ENCODE data around the gene LSM5.
"Not testable (repeated sequence)": the region's sequence is repeated elsewhere in the genome, so short reads cannot be mapped to it uniquely, and the experiment has no call there.

LSM5 gene

DNA sequence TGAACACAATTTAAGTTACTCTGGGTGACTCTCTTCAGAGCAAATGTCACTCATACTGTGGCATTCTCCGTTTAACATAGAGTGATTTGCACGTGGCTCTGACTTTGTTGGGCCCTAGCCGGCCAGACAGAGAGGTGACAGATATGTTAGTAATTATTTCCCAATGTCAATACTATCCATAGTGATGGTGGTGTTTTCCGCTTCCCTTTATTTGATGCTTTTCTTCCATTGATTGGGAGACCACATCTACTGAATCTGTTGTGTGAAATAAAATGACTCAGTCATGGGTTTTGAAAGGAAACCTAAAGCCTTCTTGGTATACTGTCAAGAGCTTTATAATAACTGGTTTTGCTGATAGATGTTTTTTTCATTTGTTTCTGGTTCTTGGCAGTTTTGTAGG, 12.5 kb upstream of the LSM5 start:
- DNase-seq = peak; percentile 44 to 64 (median 49)

DNA sequence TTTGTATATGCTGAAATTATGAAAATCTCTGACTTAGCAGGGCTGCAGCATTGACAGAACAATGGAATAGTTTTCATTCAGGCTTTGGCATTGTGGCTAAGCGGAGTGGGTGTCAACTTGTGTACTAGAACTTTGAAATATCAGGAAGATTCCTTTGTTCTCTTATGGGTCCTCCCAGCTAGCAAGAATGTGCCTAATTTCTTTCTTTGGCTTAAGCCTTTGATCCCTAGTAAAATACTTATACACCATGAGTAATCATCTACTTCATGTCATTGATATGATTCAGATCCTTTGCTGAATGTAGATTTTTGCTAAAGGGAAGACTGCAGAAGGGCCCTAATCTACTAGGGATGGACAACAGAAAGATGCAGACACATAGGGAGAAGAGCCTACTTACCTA, 11.3 kb upstream of the LSM5 start:
- DNase-seq = peak; percentile 8 to 53 (median 47)

DNA sequence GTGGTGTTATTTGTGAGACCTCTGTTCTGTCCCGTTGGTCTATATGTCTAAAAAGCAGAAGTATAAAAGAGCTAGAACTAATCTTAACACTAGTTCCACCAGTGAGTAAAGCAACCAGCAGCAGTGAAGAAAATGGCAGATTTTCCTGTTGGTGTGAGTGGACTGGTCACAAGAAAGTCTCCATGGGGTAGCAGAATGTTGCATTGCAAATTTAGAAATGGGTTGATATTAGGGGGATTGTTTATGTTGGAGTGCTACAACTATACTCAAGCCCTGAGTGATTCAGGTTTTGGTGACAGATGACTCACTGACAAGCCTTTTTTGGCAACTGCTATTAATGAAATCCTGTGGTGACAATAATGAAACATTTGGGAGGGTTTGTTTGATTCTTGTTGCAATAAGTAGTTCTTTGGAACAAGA, 10.8 kb upstream of the LSM5 start:
- DNase-seq = peak; percentile 54 to 83 (median 82)

DNA sequence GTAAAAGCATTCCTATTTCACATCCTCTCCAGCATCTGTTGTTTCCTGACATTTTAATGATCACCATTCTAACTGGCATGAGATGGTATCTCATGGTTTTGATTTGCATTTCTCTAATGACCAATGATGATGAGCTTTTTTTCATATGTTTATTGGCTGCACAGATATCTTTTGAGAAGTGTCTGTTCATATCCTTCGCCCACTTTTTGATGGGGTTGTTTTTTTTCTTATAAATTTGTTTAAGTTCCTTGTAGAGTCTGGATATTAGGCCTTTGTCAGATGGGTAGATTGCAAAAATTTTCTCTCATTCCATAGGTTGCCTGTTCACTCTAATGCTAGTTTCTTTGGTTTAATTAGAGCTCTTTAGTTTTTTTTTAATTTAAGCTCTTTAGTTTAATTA, 10.0 kb upstream of the LSM5 start:
- not testable (repeated sequence) for DNase-seq

DNA sequence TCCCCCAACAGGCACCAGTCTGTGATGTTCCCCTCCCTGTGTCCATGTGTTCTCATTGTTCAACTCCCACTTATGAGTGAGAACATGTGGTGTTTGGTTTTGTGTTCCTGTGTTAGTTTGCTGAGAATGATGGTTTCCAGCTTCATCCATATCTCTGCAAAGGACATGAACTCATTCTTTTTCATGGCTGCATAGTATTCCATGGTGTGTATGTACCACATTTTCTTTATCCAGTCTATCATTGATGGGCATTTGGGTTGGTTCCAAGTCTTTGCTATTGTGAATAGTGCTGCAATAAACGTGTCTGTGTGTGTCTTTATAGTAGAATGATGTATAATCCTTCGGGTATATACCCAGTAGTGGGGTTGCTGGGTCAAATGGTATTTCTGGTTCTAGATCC, 9.6 kb upstream of the LSM5 start:
- DNase-seq = not testable (repeated sequence)

DNA sequence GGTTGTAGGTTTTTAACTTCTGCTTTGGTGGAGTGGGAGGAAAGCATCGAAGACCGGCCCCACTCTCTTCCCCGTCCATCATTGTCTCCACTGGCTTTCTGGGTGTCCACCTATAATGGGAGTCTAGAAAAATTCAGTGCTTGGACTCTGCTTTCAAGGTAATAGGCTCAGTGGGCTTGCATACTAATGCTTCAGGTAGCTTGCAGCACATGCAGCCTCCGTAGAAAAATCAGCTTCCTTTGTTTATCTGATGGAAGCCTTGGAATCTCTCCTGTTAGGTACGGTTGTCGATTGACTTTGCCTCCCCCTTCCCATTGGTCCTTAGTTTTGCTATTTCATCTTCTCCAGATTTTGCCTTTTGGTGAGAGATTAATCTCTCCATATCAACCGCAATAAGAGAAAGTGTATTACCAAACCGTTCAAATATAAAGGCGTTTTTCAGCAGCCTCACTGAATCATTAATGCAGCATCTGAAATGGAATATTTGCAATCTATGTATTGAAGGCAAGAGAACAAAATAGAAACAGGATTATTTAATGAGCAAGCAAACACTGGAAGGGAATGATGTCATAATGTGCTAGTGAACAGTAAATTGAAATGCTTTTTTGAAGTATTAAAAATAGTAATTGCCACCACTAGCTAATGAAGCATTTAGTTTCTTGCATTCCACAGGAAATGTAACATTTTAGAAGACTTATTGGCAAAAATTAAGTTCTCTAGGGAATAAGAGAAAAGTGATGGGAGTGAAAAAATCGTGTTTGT, 6.1 kb upstream of the LSM5 start:
- DNase-seq = no peak

DNA sequence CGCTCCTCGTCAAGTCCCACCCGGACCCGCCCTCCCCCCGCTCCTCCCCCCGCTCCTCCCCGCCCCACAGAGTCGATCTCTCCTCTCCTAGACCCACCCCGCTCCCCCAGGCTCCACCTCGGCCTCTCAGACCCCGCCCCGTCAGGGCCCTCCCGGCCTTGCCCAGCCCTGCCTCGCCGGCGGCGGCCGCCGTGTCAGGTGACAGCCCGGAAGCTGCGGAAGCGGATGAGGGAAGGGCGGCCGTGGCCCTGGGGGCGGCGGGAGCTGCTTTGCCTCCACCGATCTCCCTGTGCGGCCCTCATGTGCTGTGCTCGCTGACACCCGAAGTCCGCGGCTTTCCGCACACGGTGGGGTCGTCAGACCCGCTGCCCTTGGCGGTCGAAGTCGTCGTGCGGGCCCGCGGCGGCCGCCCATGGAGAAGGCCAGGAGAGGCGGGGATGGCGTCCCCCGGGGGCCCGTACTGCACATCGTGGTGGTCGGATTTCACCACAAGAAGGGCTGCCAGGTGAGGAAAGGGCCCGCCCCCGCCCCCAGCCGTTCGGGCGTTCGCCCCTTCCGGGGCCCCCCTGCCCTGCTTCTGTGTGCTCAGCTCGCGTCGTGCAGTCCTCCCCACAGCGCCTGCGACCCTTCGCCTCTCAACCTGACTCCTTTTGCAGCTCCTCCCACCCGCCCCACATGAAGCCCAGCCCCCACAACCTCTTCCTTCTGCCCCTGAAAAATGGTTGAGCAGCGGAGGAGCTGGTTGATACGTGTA, 5.3 kb upstream of the LSM5 start, which contains the start of gene AVL9:
AVL9 (plus strand) TSS at position 192 of the 754 bp plus-strand sequence; CDS start at position 413, 221 bp downstream.
- DNase-seq = peak; percentile 96 to 99 (median 98)

DNA sequence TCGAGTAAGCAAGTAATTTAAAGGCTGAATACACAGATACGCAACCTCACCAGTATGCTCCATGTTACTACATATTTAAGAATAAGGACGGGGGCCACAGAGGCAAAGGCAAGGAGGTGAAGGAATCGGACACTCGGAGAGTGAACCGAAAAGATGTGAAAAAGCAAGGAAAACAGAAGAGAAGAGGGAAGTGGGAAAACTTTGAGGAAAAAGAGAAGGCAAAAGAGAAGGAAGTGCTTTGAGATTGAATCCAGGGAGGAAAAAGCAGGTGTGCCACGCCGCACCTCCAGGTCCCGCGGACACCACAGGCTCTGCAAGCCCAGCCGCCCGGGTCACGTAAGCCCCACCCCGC, 4.7 kb upstream of the LSM5 start:
- DNase-seq = no peak

DNA sequence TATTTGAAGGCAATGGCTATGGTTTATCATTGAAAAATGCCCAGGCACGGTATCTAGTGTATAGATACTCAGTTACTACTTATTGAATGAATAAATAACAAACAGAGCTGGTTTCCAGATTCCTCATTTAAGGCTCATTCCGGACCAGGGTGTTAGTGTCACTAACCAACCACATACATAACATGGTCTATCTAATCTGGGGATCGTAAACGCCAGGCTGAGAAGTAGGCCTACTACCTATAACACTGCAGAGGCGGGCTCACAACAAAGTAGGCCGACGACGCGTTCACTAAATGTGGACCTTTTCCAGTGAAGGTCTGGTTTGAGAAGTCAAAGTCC, 423 bp downstream of the LSM5 start:
- no peak for DNase-seq

DNA sequence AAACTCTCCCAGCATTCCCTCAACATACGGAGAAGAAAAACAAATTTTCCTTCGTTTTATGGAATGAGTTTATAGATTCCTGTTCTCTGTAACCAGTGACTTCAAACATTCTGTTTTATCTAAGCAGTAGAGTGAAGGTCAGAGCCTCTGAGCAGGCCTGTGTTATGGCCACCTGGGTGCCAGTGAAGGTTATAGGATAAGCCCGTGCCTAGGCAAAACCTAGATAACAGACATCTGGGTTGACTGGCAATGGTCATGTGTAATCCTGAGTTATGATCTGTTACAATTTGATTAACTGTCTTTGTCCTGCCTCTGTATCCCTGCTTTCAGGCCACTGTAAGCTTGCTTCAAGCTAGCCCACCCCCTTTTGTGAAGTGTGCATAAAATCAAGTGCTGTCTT, 8.3 kb downstream of the LSM5 start:
- DNase-seq = no peak

DNA sequence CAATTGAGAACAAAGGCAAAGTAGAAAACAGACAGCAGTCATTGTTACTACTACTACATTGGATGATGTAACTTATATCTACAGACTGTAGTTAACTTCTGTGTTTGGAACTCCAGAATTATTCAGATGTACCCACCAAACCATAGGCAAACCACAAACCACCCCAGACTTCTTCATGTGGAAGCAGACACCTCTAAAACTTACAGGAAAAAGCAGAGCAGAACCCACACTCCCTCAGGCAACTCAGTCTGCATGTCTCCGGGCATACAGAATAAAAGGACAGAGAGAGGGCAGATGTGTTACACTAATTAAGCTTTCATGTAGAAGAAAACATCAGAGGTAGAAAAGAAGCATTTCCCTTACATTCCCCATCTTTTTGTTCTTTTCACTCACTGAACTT, 9.0 kb downstream of the LSM5 start:
- DNase-seq = no peak

DNA sequence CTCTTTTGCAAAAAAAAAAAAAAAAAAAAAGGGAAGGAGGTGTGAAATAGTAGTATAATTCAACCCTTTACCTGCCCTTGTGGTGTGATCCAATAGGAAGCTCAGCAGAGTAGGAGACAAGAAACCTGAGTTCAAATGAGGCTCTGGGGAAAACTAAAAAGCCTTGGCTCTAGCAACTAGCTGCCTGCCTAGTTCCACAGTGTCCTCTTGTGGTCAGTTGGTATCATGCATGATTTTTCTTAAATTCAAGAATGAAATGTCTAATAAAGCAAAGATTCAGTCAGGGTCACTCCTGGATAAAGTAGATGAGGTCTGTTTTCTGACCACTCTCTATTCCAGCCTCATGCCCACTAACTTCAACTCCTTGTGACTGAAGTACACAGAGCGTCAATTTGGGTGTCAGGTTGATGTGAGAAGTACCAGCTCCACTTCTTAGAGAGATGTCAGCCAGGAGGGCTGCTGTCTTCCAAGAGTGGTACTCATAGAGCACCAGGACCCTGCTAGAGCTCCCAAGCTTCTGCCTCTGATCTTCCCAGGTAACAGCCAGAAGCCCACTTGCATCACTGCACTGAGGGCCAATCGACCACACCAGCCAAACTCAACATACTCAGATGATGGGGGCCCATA, 10.5 kb downstream of the LSM5 start:
- DNase-seq = peak; percentile 42 to 58 (median 46)

DNA sequence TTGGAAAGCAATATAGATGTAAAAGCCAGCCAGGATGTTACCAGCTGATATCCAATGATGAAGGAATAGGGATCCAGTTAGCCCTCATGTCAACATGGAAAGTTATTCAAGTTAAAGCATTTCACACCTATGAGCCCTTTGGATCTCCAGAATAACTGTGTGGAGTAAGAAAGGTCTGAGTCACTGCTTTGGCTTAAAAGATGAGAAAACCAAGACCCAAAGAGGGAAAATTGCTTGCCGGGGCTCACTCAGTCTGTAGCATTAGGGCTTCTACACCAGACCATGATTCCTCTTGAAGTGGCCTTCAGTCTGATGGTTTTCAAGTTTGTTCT, 12.6 kb downstream of the LSM5 start:
- no peak for DNase-seq

DNA sequence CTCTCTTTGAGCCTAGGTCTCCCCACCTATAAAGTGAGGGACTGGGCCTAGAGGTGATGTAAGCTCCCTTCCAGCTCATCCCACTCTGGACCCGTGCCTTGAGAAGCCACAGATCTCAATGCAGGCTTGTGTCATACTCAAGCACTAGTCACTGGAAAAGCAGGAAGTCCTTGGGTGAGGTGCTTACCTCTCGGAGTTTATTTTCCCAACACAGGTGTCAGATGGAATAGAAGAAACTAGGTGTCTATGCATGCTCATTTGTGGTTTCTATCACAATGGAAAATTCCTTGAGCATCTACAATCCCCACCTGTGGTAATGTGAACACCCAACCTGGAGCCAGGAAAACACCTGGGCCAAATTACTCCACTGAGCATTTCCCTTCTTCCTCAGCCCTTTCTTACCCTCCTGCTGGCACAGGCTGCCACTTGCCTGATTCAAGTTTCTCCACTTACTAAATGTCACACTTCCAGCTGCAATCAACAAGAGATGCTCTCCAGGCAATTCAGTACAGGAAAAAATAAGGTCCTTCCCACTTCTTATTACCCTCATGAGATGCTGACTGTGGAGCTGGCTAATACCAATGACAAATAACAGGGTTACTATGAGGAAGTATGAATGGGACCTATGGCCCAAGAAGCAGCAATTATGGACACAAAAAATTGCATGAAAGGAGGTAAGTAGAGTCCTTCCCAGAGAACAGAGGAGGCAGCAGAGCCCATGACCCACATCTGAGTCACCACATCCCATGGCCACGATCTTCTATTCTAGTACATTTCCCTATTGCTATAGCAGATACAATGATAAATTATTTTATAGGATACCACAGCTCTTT, 13.1 kb downstream of the LSM5 start:
- no peak for DNase-seq

DNA sequence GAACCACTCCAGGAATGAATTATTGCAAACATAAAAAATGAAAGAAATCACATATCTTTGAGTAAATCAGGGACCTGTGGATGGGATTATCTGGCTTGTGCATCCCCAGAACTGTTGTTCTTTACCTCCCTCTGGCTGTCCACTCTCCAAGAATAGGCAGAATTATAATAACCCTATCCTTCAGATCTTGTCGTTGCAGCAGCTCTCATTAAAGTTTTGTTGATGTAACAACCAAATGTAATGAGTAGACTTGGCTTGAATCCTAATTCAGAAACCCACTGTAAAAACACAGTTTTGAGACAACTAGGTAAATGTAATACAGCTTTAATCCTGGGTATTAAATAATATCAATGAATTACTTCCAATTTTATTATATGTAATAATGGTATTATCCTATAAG, 16.2 kb downstream of the LSM5 start:
- DNase-seq = no peak

DNA sequence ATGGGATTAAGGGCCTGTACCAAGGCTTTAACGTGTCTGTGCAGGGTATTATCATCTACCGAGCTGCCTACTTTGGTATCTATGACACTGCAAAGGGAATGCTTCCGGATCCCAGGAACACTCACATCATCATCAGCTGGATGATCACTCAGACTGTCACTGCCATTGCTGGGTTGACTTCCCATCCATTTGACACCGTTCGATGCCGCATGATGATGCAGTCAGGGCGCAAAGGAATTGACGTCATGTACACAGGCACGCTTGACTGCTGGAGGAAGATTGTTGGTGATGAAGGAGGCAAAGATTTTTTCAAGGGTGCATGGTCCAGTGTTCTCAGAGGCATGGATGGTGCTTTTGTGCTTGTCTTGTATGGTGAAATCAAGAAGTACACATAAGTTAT, 18.2 kb downstream of the LSM5 start:
- no peak for DNase-seq

DNA sequence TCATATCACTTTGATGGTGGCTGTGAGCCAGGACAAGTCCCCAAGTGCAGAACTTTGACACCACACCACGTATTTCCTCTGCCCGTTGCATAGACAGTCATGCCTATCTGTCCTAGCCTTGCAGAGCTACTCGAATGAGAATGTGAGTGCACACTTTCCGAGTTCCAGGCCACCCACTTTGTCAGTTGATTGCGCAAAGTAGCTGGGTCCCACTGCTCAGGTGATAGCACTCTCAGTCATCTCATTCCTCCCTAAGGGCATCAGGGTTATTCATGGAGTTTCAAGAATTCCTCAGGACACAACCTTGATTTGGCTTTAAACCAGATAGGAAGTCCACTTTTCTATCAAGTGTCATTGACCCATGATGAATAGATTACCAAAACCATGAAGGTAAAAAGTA, 19.3 kb downstream of the LSM5 start:
- no peak for DNase-seq

DNA sequence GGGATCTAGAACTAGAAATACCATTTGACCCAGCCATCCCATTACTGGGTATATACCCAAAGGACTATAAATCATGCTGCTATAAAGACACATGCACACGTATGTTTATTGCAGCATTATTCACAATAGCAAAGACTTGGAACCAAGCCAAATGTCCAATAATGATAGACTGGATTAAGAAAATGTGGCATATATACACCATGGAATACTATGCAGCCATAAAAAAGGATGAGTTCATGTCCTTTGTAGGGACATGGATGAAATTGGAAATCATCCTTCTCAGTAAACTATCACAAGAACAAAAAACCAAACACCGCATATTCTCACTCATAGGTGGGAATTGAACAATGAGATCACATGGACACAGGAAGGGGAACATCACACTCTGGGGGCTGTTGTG, 20.2 kb downstream of the LSM5 start:
- DNase-seq = not testable (repeated sequence)

DNA sequence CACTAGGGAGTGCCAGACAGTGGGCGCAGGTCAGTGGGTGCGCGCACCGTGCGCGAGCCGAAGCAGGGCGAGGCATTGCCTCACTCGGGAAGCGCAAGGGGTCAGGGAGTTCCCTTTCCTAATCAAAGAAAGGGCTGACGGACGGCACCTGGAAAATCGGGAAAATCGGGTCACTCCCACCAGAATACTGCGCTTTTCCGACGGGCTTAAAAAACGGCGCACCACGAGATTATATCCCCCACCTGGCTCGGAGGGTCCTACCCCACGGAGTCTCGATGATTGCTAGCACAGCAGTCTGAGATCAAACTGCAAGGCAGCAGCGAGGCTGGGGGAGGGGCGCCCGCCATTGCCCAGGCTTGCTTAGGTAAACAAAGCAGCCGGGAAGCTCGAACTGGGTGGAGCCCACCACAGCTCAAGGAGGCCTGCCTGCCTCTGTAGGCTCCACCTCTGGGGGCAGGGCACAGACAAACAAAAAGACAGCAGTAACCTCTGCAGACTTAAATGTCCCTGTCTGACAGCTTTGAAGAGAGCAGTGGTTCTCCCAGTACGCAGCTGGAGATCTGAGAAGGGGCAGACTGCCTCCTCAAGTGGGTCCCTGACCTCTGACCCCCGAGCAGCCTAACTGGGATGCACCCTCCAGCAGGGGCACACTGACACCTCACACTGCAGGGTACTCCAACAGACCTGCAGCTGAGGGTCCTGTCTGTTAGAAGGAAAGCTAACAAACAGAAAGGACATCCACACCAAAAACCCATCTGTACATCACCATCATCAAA, 25.4 kb downstream of the LSM5 start:
- DNase-seq = not testable (repeated sequence)

DNA sequence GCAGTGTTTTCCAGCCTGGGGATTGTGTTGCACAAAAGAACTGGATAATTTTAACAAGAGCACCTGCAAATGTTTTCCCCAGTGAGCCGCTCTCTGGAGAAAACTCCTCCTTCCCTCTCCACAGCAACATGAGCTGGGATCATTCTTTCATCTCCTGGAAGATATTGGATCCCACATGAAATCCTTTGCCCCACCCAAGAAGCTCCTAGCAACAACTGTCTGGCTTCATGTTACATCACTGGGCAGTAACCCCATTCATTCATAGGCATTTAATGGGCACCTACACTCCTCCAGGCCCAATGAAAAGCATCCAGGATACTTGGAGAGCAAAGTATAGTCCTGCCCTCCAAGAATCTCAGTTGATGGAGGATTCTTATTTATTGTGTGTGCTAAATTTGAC, 27.2 kb downstream of the LSM5 start:
- DNase-seq = no peak

DNA sequence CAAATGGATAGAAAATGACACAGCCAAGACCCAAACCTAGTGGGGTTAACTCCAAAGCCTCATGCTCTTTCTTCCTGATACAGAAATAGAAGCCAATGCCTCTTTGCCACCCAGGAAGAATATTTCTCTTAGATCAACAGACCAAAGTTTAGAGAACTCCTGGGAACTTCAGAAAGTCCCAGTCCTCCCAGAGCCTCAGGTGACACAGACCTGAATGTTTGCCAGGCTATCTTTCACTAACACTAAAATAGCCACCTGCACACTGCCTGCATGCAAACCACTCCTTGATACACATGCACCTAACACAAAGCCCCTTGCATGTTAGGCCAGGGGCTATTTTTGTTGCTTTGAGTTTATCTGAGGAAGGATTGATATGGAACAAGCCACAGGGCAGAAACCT, 27.7 kb downstream of the LSM5 start:
- DNase-seq = no peak

DNA sequence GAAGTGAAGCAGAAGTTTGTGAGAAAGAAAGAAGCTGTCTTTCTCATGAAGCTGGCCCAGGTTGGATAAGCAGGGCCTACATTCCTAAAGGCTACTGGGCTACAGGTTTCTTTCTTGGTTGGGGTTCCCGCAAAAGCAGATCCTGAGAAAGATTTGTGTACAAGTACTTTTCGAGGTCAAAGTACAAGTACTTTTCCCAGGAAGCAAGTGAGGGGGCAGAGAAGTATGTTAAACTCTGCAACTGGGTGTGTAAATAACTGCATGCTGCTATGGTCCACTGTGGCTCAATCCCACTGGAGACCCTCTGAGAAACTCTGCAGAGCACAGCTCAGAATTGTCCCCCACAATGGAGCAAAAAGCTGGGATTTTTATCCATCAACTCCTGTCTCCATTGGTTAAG, 28.7 kb downstream of the LSM5 start:
- DNase-seq = no peak

DNA sequence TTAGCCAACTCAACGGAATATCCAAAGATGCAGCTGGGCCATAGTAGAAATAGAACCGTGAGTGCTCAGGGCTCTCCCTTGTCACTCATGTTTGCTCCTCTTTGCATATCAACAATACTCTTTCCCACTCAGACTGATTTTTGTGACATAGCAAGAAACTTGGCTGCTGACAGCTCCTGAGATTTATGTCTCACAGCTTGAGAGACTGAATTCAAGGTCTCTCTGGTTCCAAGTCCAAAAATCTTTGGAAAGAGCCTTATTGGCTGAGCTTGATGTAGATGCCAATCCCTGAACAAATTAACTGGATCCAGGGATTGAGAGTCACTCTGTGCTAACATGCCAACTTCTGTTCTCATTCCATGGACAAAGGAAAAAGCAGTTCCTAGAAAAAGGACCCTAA, 30.4 kb downstream of the LSM5 start:
- DNase-seq = no peak

All from suppressor macrophage treated with lipopolysaccharide for 1 hour (primary cell).